Measurements from ENCODE around the gene DPP6. TPM values are rescaled to one million over a fixed set of nuclear protein-coding genes. Genes with fewer than 3 reads are reported as not detected.

The DPP6 gene
- total RNA-seq, 1 experiment from 2014 or later: not detected

- H3K27ac Mint-ChIP-seq: no peak overlapping the region
- no peak for ATAC-seq
- H3K4me3 Mint-ChIP-seq: no peak overlapping the region
- ChIA-PET CTCF (no interaction called here), POLR2A (no interaction called here)
- peaks cover 68% of the 10 kb centered on the region for H3K36me3 Mint-ChIP-seq
- TF ChIP-seq OVOL2 (CRISPR knock-in tag; IDR thresholded peaks at IDR 0.05; ENCODE audit: borderline replicate concordance): no peak
- peaks cover 5% of the 10 kb centered on the region for H3K27me3 Mint-ChIP-seq (ENCODE audit: low read depth)
- H3K4me1 Mint-ChIP-seq: no peaks in the 10 kb centered on the region
- DNase-seq (ENCODE audit: low spot score): no peak
- H3K9me3 Mint-ChIP-seq: peaks cover 81% of the 10 kb centered on the region
Measured at GRCh38 chr7:154412105-154412504, 359.9 kb downstream of the DPP6 start.

DNA sequence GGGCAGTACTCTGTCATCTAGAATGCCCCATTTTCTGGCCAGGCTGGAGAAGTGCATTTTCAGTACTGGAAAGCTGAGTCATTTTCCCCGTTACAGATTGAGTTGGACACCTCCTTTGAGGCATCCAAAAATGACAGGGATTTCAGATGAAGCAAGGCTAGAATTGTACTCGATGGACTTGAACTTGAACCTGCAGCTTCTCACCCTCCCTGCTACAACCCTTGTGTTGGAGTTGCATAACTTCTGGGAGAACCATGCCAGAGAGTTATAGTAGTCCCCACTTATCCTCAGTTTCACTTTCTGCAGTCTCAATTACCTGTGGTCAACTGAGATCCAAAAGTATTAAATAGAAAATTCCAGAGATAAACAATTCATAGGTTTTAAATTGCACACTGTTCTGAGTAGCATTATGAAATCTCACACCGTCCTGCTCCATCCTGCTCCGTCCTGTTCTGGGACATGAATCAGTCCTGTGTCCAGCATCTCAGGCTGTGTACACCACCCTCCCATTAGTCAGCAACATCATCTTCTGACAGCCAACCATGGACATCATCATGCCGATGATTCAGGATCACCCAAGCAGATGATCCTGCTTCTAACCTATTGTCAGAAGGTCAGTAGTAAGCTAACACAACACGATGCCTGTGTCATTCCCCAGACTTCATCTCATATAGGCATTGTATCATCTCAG, 363.7 kb downstream of the DPP6 start:
- DNase-seq (ENCODE audit: low spot score): no peak
- peaks cover 86% of the 10 kb centered on the region for H3K9me3 Mint-ChIP-seq
- TF ChIP-seq, protein P1, sequence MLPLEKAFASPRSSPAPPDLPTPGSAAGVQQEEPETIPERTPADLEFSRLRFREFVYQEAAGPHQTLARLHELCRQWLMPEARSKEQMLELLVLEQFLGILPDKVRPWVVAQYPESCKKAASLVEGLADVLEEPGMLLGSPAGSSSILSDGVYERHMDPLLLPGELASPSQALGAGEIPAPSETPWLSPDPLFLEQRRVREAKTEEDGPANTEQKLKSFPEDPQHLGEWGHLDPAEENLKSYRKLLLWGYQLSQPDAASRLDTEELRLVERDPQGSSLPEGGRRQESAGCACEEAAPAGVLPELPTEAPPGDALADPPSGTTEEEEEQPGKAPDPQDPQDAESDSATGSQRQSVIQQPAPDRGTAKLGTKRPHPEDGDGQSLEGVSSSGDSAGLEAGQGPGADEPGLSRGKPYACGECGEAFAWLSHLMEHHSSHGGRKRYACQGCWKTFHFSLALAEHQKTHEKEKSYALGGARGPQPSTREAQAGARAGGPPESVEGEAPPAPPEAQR (CRISPR knock-in tag; IDR thresholded peaks at IDR 0.05): no peak
- TF ChIP-seq GABPB1 (CRISPR knock-in tag; IDR thresholded peaks at IDR 0.05) (no peak), ZNF263 (CRISPR knock-in tag; IDR thresholded peaks at IDR 0.05; ENCODE audit: low read depth) (no peak), ZNF317 (CRISPR knock-in tag; IDR thresholded peaks at IDR 0.05; ENCODE audit: borderline replicate concordance, low read depth) (no peak), ARID4B (CRISPR knock-in tag; IDR thresholded peaks at IDR 0.05; ENCODE audit: borderline replicate concordance) (no peak)
- ChIA-PET POLR2A (no interaction called here), CTCF (no interaction called here)
- peaks cover 74% of the 10 kb centered on the region for H3K36me3 Mint-ChIP-seq
- no peak for ATAC-seq
- H3K27ac Mint-ChIP-seq: no peak overlapping the region
- no peak overlapping the region for H3K4me3 Mint-ChIP-seq
- peaks cover 13% of the 10 kb centered on the region for H3K27me3 Mint-ChIP-seq (ENCODE audit: low read depth)
- no peaks in the 10 kb centered on the region for H3K4me1 Mint-ChIP-seq

DNA sequence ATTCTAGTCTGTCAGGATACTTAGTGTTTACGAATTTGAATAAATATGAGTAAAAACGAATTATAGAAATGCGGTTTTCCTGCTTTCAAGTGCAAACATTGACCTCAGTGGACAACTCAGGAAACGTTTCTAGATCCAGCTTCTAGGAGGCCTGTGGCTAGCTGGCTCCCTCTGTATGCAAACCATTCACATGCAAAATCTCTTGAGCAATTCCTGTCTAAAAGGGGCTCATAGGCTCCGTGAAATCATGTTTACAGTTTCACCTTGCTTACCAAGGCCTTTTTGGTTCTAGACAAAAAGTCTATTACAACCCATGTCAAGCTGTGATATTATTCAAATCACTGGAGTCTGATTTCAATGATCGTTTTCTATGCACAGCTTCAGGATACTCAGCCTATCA, 364.5 kb downstream of the DPP6 start:
- ChIA-PET POLR2A (no interaction called here), CTCF (no interaction called here)
- H3K4me1 Mint-ChIP-seq: no peaks in the 10 kb centered on the region
- peaks cover 72% of the 10 kb centered on the region for H3K36me3 Mint-ChIP-seq
- no peak overlapping the region for H3K4me3 Mint-ChIP-seq
- H3K27me3 Mint-ChIP-seq (ENCODE audit: low read depth): peaks cover 13% of the 10 kb centered on the region
- DNase-seq (ENCODE audit: low spot score): no peak
- no peak overlapping the region for H3K27ac Mint-ChIP-seq
- ATAC-seq: no peak
- peaks cover 83% of the 10 kb centered on the region for H3K9me3 Mint-ChIP-seq
- no peak for TF ChIP-seq ZBTB21 (CRISPR knock-in tag; IDR thresholded peaks at IDR 0.05; ENCODE audit: borderline replicate concordance)
- TF ChIP-seq SMAD4 (CRISPR knock-in tag; IDR thresholded peaks at IDR 0.05): no peak
- no peak for TF ChIP-seq OVOL2 (CRISPR knock-in tag; IDR thresholded peaks at IDR 0.05; ENCODE audit: borderline replicate concordance)
- TF ChIP-seq, protein P1 (CRISPR knock-in tag; IDR thresholded peaks at IDR 0.05): no peak
- no peak for TF ChIP-seq TCF7 (CRISPR knock-in tag; IDR thresholded peaks at IDR 0.05; ENCODE audit: low read depth)
- no peak for TF ChIP-seq GABPB1 (CRISPR knock-in tag; IDR thresholded peaks at IDR 0.05)
- no peak for TF ChIP-seq RORB (CRISPR knock-in tag; IDR thresholded peaks at IDR 0.05)
- no peak for TF ChIP-seq ZNF416 (CRISPR knock-in tag; IDR thresholded peaks at IDR 0.05)
- TF ChIP-seq, protein P2, sequence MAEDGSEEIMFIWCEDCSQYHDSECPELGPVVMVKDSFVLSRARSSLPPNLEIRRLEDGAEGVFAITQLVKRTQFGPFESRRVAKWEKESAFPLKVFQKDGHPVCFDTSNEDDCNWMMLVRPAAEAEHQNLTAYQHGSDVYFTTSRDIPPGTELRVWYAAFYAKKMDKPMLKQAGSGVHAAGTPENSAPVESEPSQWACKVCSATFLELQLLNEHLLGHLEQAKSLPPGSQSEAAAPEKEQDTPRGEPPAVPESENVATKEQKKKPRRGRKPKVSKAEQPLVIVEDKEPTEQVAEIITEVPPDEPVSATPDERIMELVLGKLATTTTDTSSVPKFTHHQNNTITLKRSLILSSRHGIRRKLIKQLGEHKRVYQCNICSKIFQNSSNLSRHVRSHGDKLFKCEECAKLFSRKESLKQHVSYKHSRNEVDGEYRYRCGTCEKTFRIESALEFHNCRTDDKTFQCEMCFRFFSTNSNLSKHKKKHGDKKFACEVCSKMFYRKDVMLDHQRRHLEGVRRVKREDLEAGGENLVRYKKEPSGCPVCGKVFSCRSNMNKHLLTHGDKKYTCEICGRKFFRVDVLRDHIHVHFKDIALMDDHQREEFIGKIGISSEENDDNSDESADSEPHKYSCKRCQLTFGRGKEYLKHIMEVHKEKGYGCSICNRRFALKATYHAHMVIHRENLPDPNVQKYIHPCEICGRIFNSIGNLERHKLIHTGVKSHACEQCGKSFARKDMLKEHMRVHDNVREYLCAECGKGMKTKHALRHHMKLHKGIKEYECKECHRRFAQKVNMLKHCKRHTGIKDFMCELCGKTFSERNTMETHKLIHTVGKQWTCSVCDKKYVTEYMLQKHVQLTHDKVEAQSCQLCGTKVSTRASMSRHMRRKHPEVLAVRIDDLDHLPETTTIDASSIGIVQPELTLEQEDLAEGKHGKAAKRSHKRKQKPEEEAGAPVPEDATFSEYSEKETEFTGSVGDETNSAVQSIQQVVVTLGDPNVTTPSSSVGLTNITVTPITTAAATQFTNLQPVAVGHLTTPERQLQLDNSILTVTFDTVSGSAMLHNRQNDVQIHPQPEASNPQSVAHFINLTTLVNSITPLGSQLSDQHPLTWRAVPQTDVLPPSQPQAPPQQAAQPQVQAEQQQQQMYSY (CRISPR knock-in tag; IDR thresholded peaks at IDR 0.05): no peak
- TF ChIP-seq HMGA2 (CRISPR knock-in tag; IDR thresholded peaks at IDR 0.05): no peak
- no peak for TF ChIP-seq PRRX2 (CRISPR knock-in tag; IDR thresholded peaks at IDR 0.05)
- no peak for TF ChIP-seq NFYB (CRISPR knock-in tag; conservative IDR thresholded peaks at IDR 0.05; ENCODE audit: low read depth)
- no peak for TF ChIP-seq ZNF317 (CRISPR knock-in tag; IDR thresholded peaks at IDR 0.05; ENCODE audit: borderline replicate concordance, low read depth)
